Mesothelial cell of epicardium (in vitro differentiated cells): Measurements from ENCODE around the gene PIGO. TPM values are rescaled to one million over a fixed set of nuclear protein-coding genes. Genes with fewer than 3 reads are reported as not detected.
A peak's percentile ranks its signal among the peaks of the same experiment; 100 is the strongest.

Source experiments
- DNase-seq, 2 experiments: peaks; one replicate each; pipeline ENCODE4 v3.0.0; 2021; ENCODE audit warnings: low spot score in 2 of 2; ENCODE audit not compliant: unreplicated experiment in 2 of 2
- H3K27ac Mint-ChIP-seq: 2 replicates; pipeline ENCODE4 v1.8.0; 2021; ENCODE audit warnings: mixed read lengths
- H3K27me3 Mint-ChIP-seq: 2 replicates; pipeline ENCODE4 v1.8.0; 2021; ENCODE audit warnings: low read depth, mixed read lengths
- H3K36me3 Mint-ChIP-seq: 2 replicates; pipeline ENCODE4 v1.8.0; 2021; ENCODE audit warnings: mixed read lengths
- H3K4me1 Mint-ChIP-seq: 2 replicates; pipeline ENCODE4 v1.8.0; 2021; ENCODE audit warnings: mixed read lengths
- H3K4me3 Mint-ChIP-seq: 2 replicates; pipeline ENCODE4 v1.8.0; 2021; ENCODE audit warnings: mild to moderate bottlenecking, moderate library complexity, mixed read lengths
- H3K9me3 Mint-ChIP-seq: 2 replicates; pipeline ENCODE4 v1.8.0; 2021; ENCODE audit warnings: mixed read lengths
- total RNA-seq: library from RNA; stranded (reverse); gene quantifications from 3 replicates; pipeline ENCODE4 v1.2.1, GENCODE V29; 2021
- TF ChIP-seq, protein P1 (sequence below): fragments of 200-600 bp; sonication (generic); IDR thresholded peaks from one replicate; pipeline ENCODE4 v1.5.0; 2021; ENCODE audit warnings: antibody characterized with exemption; ENCODE audit not compliant: unreplicated experiment

PIGO gene
- total RNA-seq, 1 donor from 2014 or later = 28.4 TPM

DNA sequence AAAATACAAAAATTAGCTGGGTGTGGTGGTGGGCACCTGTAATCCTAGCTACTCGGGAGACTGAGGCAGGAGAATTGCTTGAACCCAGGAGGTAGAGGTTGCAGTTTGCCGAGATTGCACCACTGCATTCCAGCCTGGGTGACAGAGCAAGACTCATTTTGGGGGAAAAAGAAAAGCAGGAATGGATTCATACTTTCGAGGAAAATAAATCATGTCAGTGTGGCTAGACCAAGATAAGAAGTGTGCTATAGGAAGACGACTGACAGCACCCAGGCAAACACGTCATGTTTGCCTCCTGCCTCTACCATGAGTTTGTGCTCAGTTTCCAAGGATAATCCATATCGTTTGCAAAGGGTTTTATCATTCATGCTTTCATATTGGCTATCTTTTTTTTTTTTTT is 38.5 kb upstream of the PIGO start:
- Mint-ChIP-seq H3K27ac (no peak overlapping the region), H3K4me1 (peaks cover 5% of the 10 kb centered on the region), H3K36me3 (peaks cover 2% of the 10 kb centered on the region)

GRCh38 chr9:35116898-35117551 is 20.6 kb upstream of the PIGO start:
- Mint-ChIP-seq H3K27ac (peak overlapping the region; percentile 93), H3K36me3 (peaks cover 4% of the 10 kb centered on the region), H3K4me1 (peaks cover 33% of the 10 kb centered on the region), H3K9me3 (no peaks in the 10 kb centered on the region), H3K4me3 (peak overlapping the region; percentile 95), H3K27me3 (no peaks in the 10 kb centered on the region)
- DNase-seq = peak; percentile 78 to 87
- TF ChIP-seq, protein P1, sequence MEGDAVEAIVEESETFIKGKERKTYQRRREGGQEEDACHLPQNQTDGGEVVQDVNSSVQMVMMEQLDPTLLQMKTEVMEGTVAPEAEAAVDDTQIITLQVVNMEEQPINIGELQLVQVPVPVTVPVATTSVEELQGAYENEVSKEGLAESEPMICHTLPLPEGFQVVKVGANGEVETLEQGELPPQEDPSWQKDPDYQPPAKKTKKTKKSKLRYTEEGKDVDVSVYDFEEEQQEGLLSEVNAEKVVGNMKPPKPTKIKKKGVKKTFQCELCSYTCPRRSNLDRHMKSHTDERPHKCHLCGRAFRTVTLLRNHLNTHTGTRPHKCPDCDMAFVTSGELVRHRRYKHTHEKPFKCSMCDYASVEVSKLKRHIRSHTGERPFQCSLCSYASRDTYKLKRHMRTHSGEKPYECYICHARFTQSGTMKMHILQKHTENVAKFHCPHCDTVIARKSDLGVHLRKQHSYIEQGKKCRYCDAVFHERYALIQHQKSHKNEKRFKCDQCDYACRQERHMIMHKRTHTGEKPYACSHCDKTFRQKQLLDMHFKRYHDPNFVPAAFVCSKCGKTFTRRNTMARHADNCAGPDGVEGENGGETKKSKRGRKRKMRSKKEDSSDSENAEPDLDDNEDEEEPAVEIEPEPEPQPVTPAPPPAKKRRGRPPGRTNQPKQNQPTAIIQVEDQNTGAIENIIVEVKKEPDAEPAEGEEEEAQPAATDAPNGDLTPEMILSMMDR = peak; percentile 76

More for the DNA sequence above, 38.5 kb upstream of the PIGO start:
- Mint-ChIP-seq H3K9me3 (peaks cover 20% of the 10 kb centered on the region), H3K27me3 (peaks cover 1% of the 10 kb centered on the region), H3K4me3 (no peak overlapping the region)
- no peak for DNase-seq
- TF ChIP-seq, protein P1 = no peak

DNA sequence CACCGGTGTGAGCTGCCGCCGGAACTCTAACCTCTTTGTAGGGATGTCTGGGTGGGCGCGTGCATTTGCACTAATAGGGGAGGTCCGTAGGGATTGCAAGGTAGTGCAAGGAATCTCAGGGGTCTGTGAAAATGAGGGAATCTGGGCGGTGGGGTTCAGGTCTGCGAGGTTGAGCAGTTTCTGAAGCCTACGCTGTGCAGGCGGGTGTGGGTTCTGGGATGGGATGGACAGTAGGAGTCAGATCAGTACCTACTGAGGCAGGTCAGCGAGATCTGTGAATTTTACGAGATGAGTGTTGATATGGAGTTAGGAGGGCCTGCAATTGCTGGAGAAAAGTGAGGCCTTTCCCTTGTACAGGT is 20.1 kb upstream of the PIGO start:
- Mint-ChIP-seq H3K9me3 (no peaks in the 10 kb centered on the region), H3K27me3 (no peaks in the 10 kb centered on the region), H3K4me3 (peak overlapping the region; percentile 95), H3K4me1 (peaks cover 38% of the 10 kb centered on the region), H3K36me3 (peaks cover 4% of the 10 kb centered on the region), H3K27ac (peak overlapping the region; percentile 93)
- TF ChIP-seq, protein P1 = no peak
- no peak for DNase-seq

DNA sequence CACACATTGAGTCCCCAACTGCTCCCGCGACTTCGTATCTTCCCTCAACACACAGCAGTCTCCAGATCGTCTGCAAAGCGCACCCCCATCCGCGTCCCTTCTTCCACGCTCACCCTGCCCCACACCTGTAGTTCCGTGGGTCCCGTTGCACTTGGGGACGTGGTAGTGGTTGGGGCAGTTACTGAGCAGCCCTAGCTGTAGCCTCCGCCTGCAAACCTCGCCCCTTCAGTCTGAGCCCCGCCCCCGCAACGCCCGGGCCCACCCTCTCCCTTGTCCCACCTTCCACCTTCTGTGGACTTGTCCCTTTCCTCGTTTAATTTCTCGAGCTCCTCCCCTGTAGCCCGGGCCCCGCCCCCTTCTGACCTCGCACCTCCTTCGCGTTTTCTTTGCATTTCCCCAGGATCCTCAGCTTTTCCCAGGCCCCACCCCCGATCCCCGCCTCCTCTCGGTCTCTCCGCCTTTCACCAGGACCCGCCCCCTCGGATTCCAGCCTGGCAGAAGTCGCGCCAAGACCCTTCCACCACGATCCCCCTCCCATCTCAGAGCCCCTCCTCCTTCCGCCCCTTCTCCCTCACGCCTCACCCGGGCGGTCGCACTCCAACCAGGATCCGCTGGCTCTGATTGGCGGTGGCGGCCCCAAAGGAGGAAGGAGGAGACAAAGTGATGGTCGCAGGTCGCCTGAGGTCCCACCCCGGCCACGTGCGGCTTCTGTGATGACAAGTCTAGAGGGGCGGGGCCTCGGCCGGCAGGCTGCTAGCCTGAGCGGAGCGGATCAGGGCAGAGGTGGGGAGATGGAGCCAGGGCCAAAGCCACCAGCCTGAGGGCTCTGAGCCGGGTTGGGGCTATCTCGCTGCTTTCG is 19.5 kb upstream of the PIGO start, which contains the start of gene ATOSB:
Gene ATOSB (minus strand): TSS at position 183 of the 859 bp plus-strand sequence. CDS start 7,588 bp downstream, outside the sequence.
- TF ChIP-seq, protein P1 = no peak
- H3K9me3 Mint-ChIP-seq = no peaks in the 10 kb centered on the region
- H3K27me3 Mint-ChIP-seq = no peaks in the 10 kb centered on the region
- H3K4me3 Mint-ChIP-seq = peak within 1 kb of the TSS; percentile 95
- peaks cover 41% of the 10 kb centered on the region for H3K4me1 Mint-ChIP-seq
- H3K27ac Mint-ChIP-seq = peak within 1 kb of the TSS; percentile 93
- H3K36me3 Mint-ChIP-seq = peaks cover 4% of the 10 kb centered on the region
- peak; percentile 95 to 98 for DNase-seq

GRCh38 chr9:35114840-35115628 is 18.6 kb upstream of the PIGO start:
- peaks cover 49% of the 10 kb centered on the region for H3K4me1 Mint-ChIP-seq
- H3K9me3 Mint-ChIP-seq = no peaks in the 10 kb centered on the region
- DNase-seq = no peak
- H3K27ac Mint-ChIP-seq = peak overlapping the region; percentile 93
- H3K27me3 Mint-ChIP-seq = no peaks in the 10 kb centered on the region
- TF ChIP-seq, protein P1 = no peak
- H3K4me3 Mint-ChIP-seq = peak overlapping the region; percentile 95
- H3K36me3 Mint-ChIP-seq = peaks cover 4% of the 10 kb centered on the region
